NCI-H1930 (cell line): ENCODE measurements around the gene CAMK2N2.
"Not testable (repeated sequence)": the region's sequence is repeated elsewhere in the genome, so short reads cannot be mapped to it uniquely, and the experiment has no call there.

ENCODE experiments used
- DNase-seq, 2 experiments: peaks; one replicate each; lab custom pipeline; 2025; lab: John Stamatoyannopoulos, UW

CAMK2N2 gene

GRCh38 chr3:184272269-184272668 is 10.9 kb upstream of the CAMK2N2 start:
- no peak for DNase-seq

- not testable (repeated sequence) for DNase-seq
Measured at GRCh38 chr3:184267249-184267648, 5.9 kb upstream of the CAMK2N2 start.

- no peak for DNase-seq
Measured at GRCh38 chr3:184262764-184263179, 1.4 kb upstream of the CAMK2N2 start.

- peak; percentile 42 to 61 for DNase-seq
Measured at GRCh38 chr3:184261854-184262763, 756 bp upstream of the CAMK2N2 start.

- DNase-seq: no peak
Measured at GRCh38 chr3:184260724-184261269, 556 bp downstream of the CAMK2N2 start.

- DNase-seq: peak in 1 of 2 experiments; percentile 42
Measured at GRCh38 chr3:184259878-184260723, 1.3 kb downstream of the CAMK2N2 start.

GRCh38 chr3:184259396-184259877 is 1.9 kb downstream of the CAMK2N2 start:
- no peak for DNase-seq

GRCh38 chr3:184258926-184259325 is 2.4 kb downstream of the CAMK2N2 start:
- no peak for DNase-seq

GRCh38 chr3:184257083-184257915 is 4.1 kb downstream of the CAMK2N2 start:
- no peak for DNase-seq

- DNase-seq: no peak
Measured at GRCh38 chr3:184255291-184256039, 5.9 kb downstream of the CAMK2N2 start.

GRCh38 chr3:184250167-184250828 is 11.1 kb downstream of the CAMK2N2 start:
- DNase-seq: peak; percentile 77 to 87

- peak; percentile 94 to 95 for DNase-seq
Measured at GRCh38 chr3:184249412-184250166, 11.8 kb downstream of the CAMK2N2 start, which contains the start of gene EEF1AKMT4. TSS of gene EEF1AKMT4 (plus strand) at chr3:184249672. CDS start at chr3:184249695, 23 bp downstream.

GRCh38 chr3:184248454-184249411 is 12.6 kb downstream of the CAMK2N2 start, which contains the start of gene ALG3:
TSS of gene ALG3 (minus strand) at chr3:184248962. CDS start at chr3:184248940, 22 bp downstream.
- DNase-seq: peak; percentile 65 to 84

- no peak for DNase-seq
Measured at GRCh38 chr3:184242297-184242685, 19.1 kb downstream of the CAMK2N2 start.

GRCh38 chr3:184241447-184242296 is 19.7 kb downstream of the CAMK2N2 start:
- DNase-seq: no peak

GRCh38 chr3:184241141-184241446 is 20.3 kb downstream of the CAMK2N2 start:
- no peak for DNase-seq
